SK-N-MC (cell line): ENCODE measurements around the gene NUDT13.
A peak's percentile ranks its signal among the peaks of the same experiment; 100 is the strongest.
"Not testable (repeated sequence)": the region's sequence is repeated elsewhere in the genome, so short reads cannot be mapped to it uniquely, and the experiment has no call there.

ENCODE experiments used
- DNase-seq: peaks from one replicate; pipeline ENCODE4 v3.0.0-alpha.2; 2011; ENCODE audit warnings: low read depth, low spot score
- H3K27ac ChIP-seq: fragments of 200-600 bp; sonication (generic); 2 replicates; pipeline ENCODE4 v1.5.1; 2016; ENCODE audit warnings: mixed run types
- H3K36me3 ChIP-seq: fragments of 200-600 bp; sonication (generic); 2 replicates; pipeline ENCODE4 v1.6.1; 2017; ENCODE audit warnings: antibody characterized with exemption, low read length, mixed read lengths; ENCODE audit not compliant: insufficient read depth
- H3K4me3 ChIP-seq: fragments of 200-600 bp; sonication (generic); 2 replicates; pipeline ENCODE4 v1.5.1; 2016
- H3K9ac ChIP-seq: fragments of 200-600 bp; sonication (generic); 2 replicates; pipeline ENCODE4 v1.8.0; 2017; ENCODE audit warnings: mixed run types, mixed read lengths; ENCODE audit not compliant: insufficient read length
- H3K9me3 ChIP-seq: fragments of 200-600 bp; sonication (generic); 2 replicates; pipeline ENCODE4 v1.6.1; 2017; ENCODE audit warnings: low read depth, mild to moderate bottlenecking, antibody characterized with exemption, low read length, moderate library complexity, mixed read lengths
- EZH2 ChIP-seq: fragments of 200-600 bp; sonication (generic); IDR thresholded peaks from one replicate; pipeline ENCODE4 v1.6.1; 2017; ENCODE audit warnings: antibody characterized with exemption
- FOXP2 ChIP-seq: optimal IDR thresholded peaks from 2 replicates; pipeline ENCODE3; 2011; ENCODE audit warnings: mild to moderate bottlenecking, moderate library complexity; ENCODE audit not compliant: insufficient read depth; ENCODE audit errors: extremely low read length, control extremely low read depth
- POLR2AphosphoS5 ChIP-seq: IDR thresholded peaks from 2 replicates; pipeline ENCODE4 v1.6.1; 2012; ENCODE audit warnings: mild to moderate bottlenecking, low read depth, low read length, borderline replicate concordance

The NUDT13 gene

GRCh38 chr10:73096041-73096448 lies 14.2 kb upstream of the NUDT13 start:
- Histone ChIP-seq H3K36me3 (no peaks in the 10 kb centered on the region), H3K9ac (peak overlapping the region; percentile 73), H3K4me3 (peak overlapping the region; percentile 83), H3K9me3 (no peaks in the 10 kb centered on the region), H3K27ac (peak overlapping the region; percentile 83)
- DNase-seq: no peak
- no peak for TF ChIP-seq POLR2AphosphoS5
- TF ChIP-seq EZH2: no peak
- no peak for TF ChIP-seq FOXP2

GRCh38 chr10:73096449-73097304 lies 13.6 kb upstream of the NUDT13 start, which contains the start of gene P4HA1:
TSS of gene P4HA1 (minus strand) at chr10:73096866. CDS start at chr10:73074883, 21,983 bp downstream.
- Histone ChIP-seq H3K36me3 (no peaks in the 10 kb centered on the region), H3K27ac (peak within 1 kb of the TSS; percentile 83), H3K9ac (peak within 1 kb of the TSS; percentile 73), H3K9me3 (no peaks in the 10 kb centered on the region), H3K4me3 (peak within 1 kb of the TSS; percentile 83)
- TF ChIP-seq POLR2AphosphoS5 (peak; percentile 83), EZH2 (no peak)
- DNase-seq: no peak

GRCh38 chr10:73097305-73097670 lies 13.0 kb upstream of the NUDT13 start:
- no peaks in the 10 kb centered on the region for H3K9me3 ChIP-seq
- H3K4me3 ChIP-seq: peak overlapping the region; percentile 83
- no peaks in the 10 kb centered on the region for H3K36me3 ChIP-seq
- peak overlapping the region; percentile 41 for H3K9ac ChIP-seq
- TF ChIP-seq POLR2AphosphoS5 (no peak), EZH2 (no peak)
- DNase-seq: no peak
- H3K27ac ChIP-seq: peak overlapping the region; percentile 64; the same call in 1 of the 2 replicates

GRCh38 chr10:73099141-73099540 lies 11.1 kb upstream of the NUDT13 start:
- Histone ChIP-seq H3K36me3 (no peaks in the 10 kb centered on the region), H3K27ac (no peak overlapping the region), H3K4me3 (no peak overlapping the region), H3K9ac (no peak overlapping the region), H3K9me3 (no peaks in the 10 kb centered on the region)
- TF ChIP-seq POLR2AphosphoS5: no peak
- no peak for TF ChIP-seq EZH2
- TF ChIP-seq FOXP2: no peak
- no peak for DNase-seq

GRCh38 chr10:73106301-73106700 lies 4.0 kb upstream of the NUDT13 start:
- H3K36me3 ChIP-seq: no peaks in the 10 kb centered on the region; the same call in 1 of the 2 replicates
- no peak overlapping the region for H3K9ac ChIP-seq
- no peaks in the 10 kb centered on the region for H3K9me3 ChIP-seq
- H3K27ac ChIP-seq: no peak overlapping the region
- TF ChIP-seq EZH2 (no peak), POLR2AphosphoS5 (no peak), FOXP2 (no peak)
- no peak for DNase-seq
- no peak overlapping the region for H3K4me3 ChIP-seq

- not testable (repeated sequence) for H3K9ac ChIP-seq, H3K36me3 ChIP-seq, H3K9me3 ChIP-seq, H3K27ac ChIP-seq, DNase-seq, H3K4me3 ChIP-seq
Observed at GRCh38 chr10:73109248-73109652, 1.0 kb upstream of the NUDT13 start.

GRCh38 chr10:73112032-73112431 lies 1.8 kb downstream of the NUDT13 start:
- H3K4me3 ChIP-seq, H3K27ac ChIP-seq, H3K9ac ChIP-seq, H3K9me3 ChIP-seq, H3K36me3 ChIP-seq, DNase-seq: not testable (repeated sequence)

GRCh38 chr10:73113551-73113950 lies 3.3 kb downstream of the NUDT13 start:
- no peak for DNase-seq
- no peak overlapping the region for H3K4me3 ChIP-seq
- no peak overlapping the region for H3K9ac ChIP-seq
- no peak overlapping the region for H3K27ac ChIP-seq
- TF ChIP-seq FOXP2: no peak
- no peaks in the 10 kb centered on the region for H3K9me3 ChIP-seq
- H3K36me3 ChIP-seq: no peaks in the 10 kb centered on the region; the same call in 1 of the 2 replicates

GRCh38 chr10:73116017-73116416 lies 5.8 kb downstream of the NUDT13 start:
- H3K9me3 ChIP-seq: no peaks in the 10 kb centered on the region
- H3K9ac ChIP-seq: no peak overlapping the region
- H3K36me3 ChIP-seq: no peaks in the 10 kb centered on the region
- no peak overlapping the region for H3K4me3 ChIP-seq
- TF ChIP-seq POLR2AphosphoS5 (no peak), FOXP2 (no peak), EZH2 (no peak)
- H3K27ac ChIP-seq: no peak overlapping the region
- no peak for DNase-seq
